SIG-M5 treated with dmso at 0.1 percent for 504 hours (cell line): ENCODE results near the gene MBD3L3.
"Not testable (repeated sequence)": the region's sequence is repeated elsewhere in the genome, so short reads cannot be mapped to it uniquely, and the experiment has no call there.

ENCODE experiments used
- DNase-seq: peaks from one replicate; lab custom pipeline; 2025; ENCODE audit not compliant: unreplicated experiment; lab: John Stamatoyannopoulos, UW

Gene MBD3L3

GRCh38 chr19:7063764-7064418 is 5.4 kb upstream of the MBD3L3 start:
- no peak for DNase-seq

- no peak for DNase-seq
These were observed 4.9 kb upstream of the MBD3L3 start for GRCh38 chr19:7063339-7063738.

- not testable (repeated sequence) for DNase-seq
These were observed 1.5 kb upstream of the MBD3L3 start for GRCh38 chr19:7059977-7060376.

- DNase-seq: not testable (repeated sequence)
These were observed 2.1 kb downstream of the MBD3L3 start for GRCh38 chr19:7056371-7056770.

GRCh38 chr19:7055679-7056078 is 2.8 kb downstream of the MBD3L3 start:
- not testable (repeated sequence) for DNase-seq

GRCh38 chr19:7054635-7055368 is 3.7 kb downstream of the MBD3L3 start:
- DNase-seq: not testable (repeated sequence)

- DNase-seq: not testable (repeated sequence)
These were observed 5.6 kb downstream of the MBD3L3 start for GRCh38 chr19:7052896-7053295.

- not testable (repeated sequence) for DNase-seq
These were observed 7.1 kb downstream of the MBD3L3 start for GRCh38 chr19:7051421-7051820.

GRCh38 chr19:7049021-7049420 is 9.5 kb downstream of the MBD3L3 start, which contains the start of gene MBD3L2:
MBD3L2 (plus strand) TSS chr19:7049321; CDS start chr19:7049374, 53 bp downstream.
- not testable (repeated sequence) for DNase-seq

GRCh38 chr19:7041563-7041962 is 16.9 kb downstream of the MBD3L3 start:
- not testable (repeated sequence) for DNase-seq

- DNase-seq: not testable (repeated sequence)
These were observed 18.4 kb downstream of the MBD3L3 start, which contains the start of gene MBD3L4 for GRCh38 chr19:7040079-7040478. MBD3L4 (minus strand) TSS chr19:7040179; CDS start chr19:7040144, 35 bp downstream.

- not testable (repeated sequence) for DNase-seq
These were observed 28.2 kb downstream of the MBD3L3 start, which contains the start of gene MBD3L5 for GRCh38 chr19:7030278-7030677. MBD3L5 (plus strand) TSS chr19:7030578; CDS start chr19:7030612, 34 bp downstream.

- not testable (repeated sequence) for DNase-seq
These were observed 29.7 kb downstream of the MBD3L3 start for GRCh38 chr19:7028790-7029189.

- not testable (repeated sequence) for DNase-seq
These were observed 37.1 kb downstream of the MBD3L3 start, which contains the start of gene MBD3L2B for GRCh38 chr19:7021331-7021730. MBD3L2B (minus strand) TSS chr19:7021431; CDS start chr19:7021397, 34 bp downstream.

- no peak for DNase-seq
These were observed 39.6 kb downstream of the MBD3L3 start for GRCh38 chr19:7018828-7019227.

GRCh38 chr19:7013678-7014077 is 44.8 kb downstream of the MBD3L3 start:
- no peak for DNase-seq

GRCh38 chr19:7010722-7011593 is 47.5 kb downstream of the MBD3L3 start:
- no peak for DNase-seq

GRCh38 chr19:7007859-7008258 is 50.6 kb downstream of the MBD3L3 start:
- no peak for DNase-seq
